Mesodermal cell (in vitro differentiated cells): ENCODE data around the gene LRBA.

ENCODE experiments used
- H3K27ac ChIP-seq: 2 replicates; pipeline ENCODE4 v1.7.0; 2013; ENCODE audit warnings: mild to moderate bottlenecking, low read depth, low read length, moderate library complexity; ENCODE audit not compliant: severe bottlenecking
- H3K36me3 ChIP-seq: 2 replicates; pipeline ENCODE4 v1.7.1; 2013; ENCODE audit warnings: mild to moderate bottlenecking, low read length, moderate library complexity; ENCODE audit not compliant: control insufficient read depth, insufficient read depth
- H3K4me1 ChIP-seq: one replicate; pipeline ENCODE4 v1.7.1; 2013; ENCODE audit warnings: mild to moderate bottlenecking, low read length; ENCODE audit not compliant: insufficient read depth, control insufficient read depth, poor library complexity, severe bottlenecking
- H3K4me3 ChIP-seq: 2 replicates; pipeline ENCODE4 v1.7.0; 2013; ENCODE audit warnings: low read length, control low read depth, mild to moderate bottlenecking; ENCODE audit not compliant: insufficient read depth, poor library complexity, severe bottlenecking; ENCODE audit errors: extremely low read depth
- H3K9me3 ChIP-seq: 2 replicates; pipeline ENCODE4 v1.7.1; 2013; ENCODE audit warnings: mild to moderate bottlenecking, low read length, moderate library complexity; ENCODE audit not compliant: control insufficient read depth
- WGBS, 2 experiments: methylation state at CpG; one replicate each; pipeline ENCODE4 v1.1.5; 2013; ENCODE audit warnings: missing lambda C conversion rate in 2 of 2; ENCODE audit not compliant: insufficient coverage in 2 of 2; 5-methylcytosine and 5-hydroxymethylcytosine counted together

LRBA gene

GRCh38 chr4:150593996-150594395 is 421.1 kb downstream of the LRBA start:
- Histone ChIP-seq H3K36me3 (no peaks in the 10 kb centered on the region), H3K4me1 (no peaks in the 10 kb centered on the region)
- WGBS, 2 experiments = no CpG with 5 or more reads among the region's 1 CpG

GRCh38 chr4:150591904-150592303 is 423.2 kb downstream of the LRBA start:
- no peaks in the 10 kb centered on the region for H3K36me3 ChIP-seq
- no peak overlapping the region for H3K4me3 ChIP-seq
- H3K27ac ChIP-seq = no peak overlapping the region
- 100% methylated on average over 1 of the region's 4 CpGs; no CpG with 5 or more reads in 1 of the 2 experiments for WGBS, 2 experiments
- H3K4me1 ChIP-seq = peaks cover 4% of the 10 kb centered on the region
- no peaks in the 10 kb centered on the region for H3K9me3 ChIP-seq

More at GRCh38 chr4:150593996-150594395, 421.1 kb downstream of the LRBA start:
- Histone ChIP-seq H3K9me3 (no peaks in the 10 kb centered on the region), H3K27ac (no peak overlapping the region), H3K4me3 (no peak overlapping the region)

DNA sequence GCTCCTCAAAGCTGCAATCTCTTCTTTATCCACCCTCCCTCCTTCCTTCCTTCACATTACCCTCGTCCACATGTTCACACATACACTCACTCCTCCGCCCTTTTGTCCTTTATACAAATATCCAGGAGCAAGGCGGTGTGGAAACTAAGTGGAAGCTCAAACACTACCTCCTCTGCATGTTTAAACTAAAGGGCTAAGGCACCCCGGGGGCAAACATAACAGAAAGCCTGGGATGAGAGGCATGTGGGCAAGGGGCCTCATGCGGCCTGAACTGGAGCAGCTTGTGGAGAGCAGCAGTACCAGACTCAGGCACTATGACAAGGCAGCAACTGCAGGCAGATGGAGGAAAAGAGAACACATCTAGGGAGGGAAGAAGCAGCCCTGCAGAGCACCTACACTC is 423.7 kb downstream of the LRBA start:
- H3K27ac ChIP-seq = no peak overlapping the region
- no peaks in the 10 kb centered on the region for H3K36me3 ChIP-seq
- H3K4me3 ChIP-seq = no peak overlapping the region
- 0 to 21% methylated on average over 1 to 4 of the region's 5 CpGs for WGBS, 2 experiments
- H3K4me1 ChIP-seq = peaks cover 4% of the 10 kb centered on the region
- no peaks in the 10 kb centered on the region for H3K9me3 ChIP-seq

GRCh38 chr4:150590631-150591030 is 424.5 kb downstream of the LRBA start:
- H3K36me3 ChIP-seq = no peaks in the 10 kb centered on the region
- H3K27ac ChIP-seq = no peak overlapping the region
- 89 to 92% methylated on average over 4 to 5 of the region's 5 CpGs for WGBS, 2 experiments
- H3K4me3 ChIP-seq = no peak overlapping the region
- H3K4me1 ChIP-seq = peaks cover 4% of the 10 kb centered on the region
- no peaks in the 10 kb centered on the region for H3K9me3 ChIP-seq

GRCh38 chr4:150589157-150589556 is 425.9 kb downstream of the LRBA start:
- peaks cover 6% of the 10 kb centered on the region for H3K4me1 ChIP-seq
- no peak overlapping the region for H3K4me3 ChIP-seq
- no peaks in the 10 kb centered on the region for H3K9me3 ChIP-seq
- no peaks in the 10 kb centered on the region for H3K36me3 ChIP-seq
- 80% methylated on average over 1 of the region's 2 CpGs; no CpG with 5 or more reads in 1 of the 2 experiments for WGBS, 2 experiments
- H3K27ac ChIP-seq = no peak overlapping the region

- no peak overlapping the region for H3K4me3 ChIP-seq
- H3K9me3 ChIP-seq = no peaks in the 10 kb centered on the region
- no peak overlapping the region for H3K27ac ChIP-seq
- H3K4me1 ChIP-seq = peaks cover 9% of the 10 kb centered on the region
- no peaks in the 10 kb centered on the region for H3K36me3 ChIP-seq
- WGBS, 2 experiments = no CpG with 5 or more reads among the region's 1 CpG
Measured at GRCh38 chr4:150588316-150588715, 426.8 kb downstream of the LRBA start.

DNA sequence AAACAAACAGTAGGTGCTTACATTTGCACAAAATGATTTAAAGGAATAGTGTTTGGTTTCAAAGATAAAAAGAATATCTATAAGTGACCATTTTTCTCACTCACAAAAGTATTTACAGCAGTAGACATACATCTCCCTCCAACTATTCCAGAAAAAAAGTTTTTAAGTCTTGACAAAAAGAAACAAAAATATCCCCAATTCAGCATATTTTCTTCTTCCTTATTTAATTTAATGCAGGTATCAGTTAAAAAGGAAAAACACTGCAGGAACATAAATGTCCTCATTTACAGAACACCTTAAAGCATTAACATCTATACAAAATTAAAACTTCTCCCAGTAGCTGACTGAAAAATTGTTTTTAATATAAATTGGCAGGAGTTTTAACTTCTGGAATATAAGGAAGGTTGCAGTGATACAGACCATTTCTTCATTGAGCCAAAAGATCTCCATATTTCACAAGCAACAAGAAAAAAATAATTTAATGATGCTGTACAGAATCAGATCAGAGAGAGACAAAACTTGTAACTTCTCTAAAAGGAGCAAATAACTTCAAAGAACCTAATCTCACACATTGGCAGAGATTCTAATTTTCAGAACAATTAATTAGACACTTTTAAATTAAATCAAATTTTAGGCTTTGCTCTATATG is 428.8 kb downstream of the LRBA start:
- H3K36me3 ChIP-seq = no peaks in the 10 kb centered on the region
- H3K4me1 ChIP-seq = peaks cover 9% of the 10 kb centered on the region
- H3K9me3 ChIP-seq = no peaks in the 10 kb centered on the region
- no peak overlapping the region for H3K27ac ChIP-seq
- no peak overlapping the region for H3K4me3 ChIP-seq

GRCh38 chr4:150585611-150586010 is 429.5 kb downstream of the LRBA start:
- H3K36me3 ChIP-seq = no peaks in the 10 kb centered on the region
- H3K9me3 ChIP-seq = no peaks in the 10 kb centered on the region
- H3K27ac ChIP-seq = no peak overlapping the region
- WGBS, 2 experiments = no CpG with 5 or more reads among the region's 1 CpG
- peak overlapping the region; percentile 6 for H3K4me3 ChIP-seq
- H3K4me1 ChIP-seq = peaks cover 9% of the 10 kb centered on the region

GRCh38 chr4:150584111-150584915 is 430.8 kb downstream of the LRBA start:
- Histone ChIP-seq H3K36me3 (no peaks in the 10 kb centered on the region), H3K4me3 (peak overlapping the region; percentile 41), H3K4me1 (peaks cover 9% of the 10 kb centered on the region), H3K27ac (no peak overlapping the region), H3K9me3 (no peaks in the 10 kb centered on the region)
- WGBS, 2 experiments = 0 to 2% methylated on average over 4 to 5 of the region's 11 CpGs

DNA sequence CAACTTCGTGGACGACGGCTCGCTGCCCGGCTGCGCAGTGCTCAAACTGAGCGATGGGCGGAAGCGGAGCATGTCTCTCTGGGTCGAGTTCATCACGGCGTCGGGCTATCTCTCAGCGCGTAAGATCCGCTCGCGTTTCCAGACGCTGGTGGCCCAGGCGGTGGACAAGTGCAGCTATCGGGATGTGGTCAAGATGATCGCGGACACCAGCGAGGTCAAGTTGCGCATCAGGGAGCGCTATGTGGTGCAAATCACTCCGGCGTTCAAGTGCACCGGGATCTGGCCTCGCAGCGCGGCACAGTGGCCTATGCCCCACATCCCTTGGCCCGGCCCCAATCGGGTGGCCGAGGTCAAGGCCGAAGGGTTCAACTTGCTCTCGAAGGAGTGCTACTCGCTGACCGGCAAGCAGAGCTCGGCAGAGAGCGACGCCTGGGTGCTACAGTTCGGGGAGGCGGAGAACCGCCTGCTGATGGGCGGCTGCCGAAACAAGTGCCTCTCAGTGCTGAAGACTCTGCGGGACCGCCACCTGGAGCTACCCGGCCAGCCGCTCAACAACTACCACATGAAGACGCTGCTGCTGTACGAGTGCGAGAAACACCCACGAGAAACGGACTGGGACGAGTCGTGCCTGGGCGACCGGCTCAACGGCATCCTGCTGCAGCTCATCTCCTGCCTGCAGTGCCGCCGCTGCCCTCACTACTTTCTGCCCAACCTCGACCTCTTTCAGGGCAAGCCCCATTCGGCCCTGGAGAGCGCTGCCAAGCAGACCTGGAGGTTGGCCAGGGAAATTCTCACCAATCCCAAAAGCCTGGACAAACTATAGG is 431.6 kb downstream of the LRBA start:
- Histone ChIP-seq H3K9me3 (no peaks in the 10 kb centered on the region), H3K4me3 (peak overlapping the region; percentile 41), H3K27ac (peak overlapping the region; percentile 23), H3K36me3 (no peaks in the 10 kb centered on the region), H3K4me1 (peaks cover 6% of the 10 kb centered on the region)
- WGBS, 2 experiments = 1% methylated on average over 62 of the region's 66 CpGs
